ENCODE results near the gene LIN7A.

DNA sequence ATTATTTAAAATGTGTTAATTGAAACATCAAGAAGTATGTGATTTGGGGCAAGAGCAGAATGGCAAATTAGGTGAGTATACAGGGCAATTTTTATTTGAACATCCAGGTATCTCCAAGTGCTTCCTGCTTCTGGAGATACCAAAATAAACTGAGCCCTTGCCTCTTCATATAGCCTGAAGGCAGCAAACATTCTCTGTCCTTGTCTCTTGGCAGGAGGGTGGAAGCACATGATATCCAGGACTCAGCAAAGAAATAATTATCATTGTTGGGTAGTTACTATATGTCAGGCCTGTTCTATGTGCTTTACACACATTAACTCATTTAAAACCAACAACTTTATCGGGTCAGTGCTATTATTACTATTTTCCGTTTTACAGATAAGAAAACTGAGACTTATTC, 12.5 kb downstream of the LIN7A start:
- TF ChIP-seq, protein P1, sequence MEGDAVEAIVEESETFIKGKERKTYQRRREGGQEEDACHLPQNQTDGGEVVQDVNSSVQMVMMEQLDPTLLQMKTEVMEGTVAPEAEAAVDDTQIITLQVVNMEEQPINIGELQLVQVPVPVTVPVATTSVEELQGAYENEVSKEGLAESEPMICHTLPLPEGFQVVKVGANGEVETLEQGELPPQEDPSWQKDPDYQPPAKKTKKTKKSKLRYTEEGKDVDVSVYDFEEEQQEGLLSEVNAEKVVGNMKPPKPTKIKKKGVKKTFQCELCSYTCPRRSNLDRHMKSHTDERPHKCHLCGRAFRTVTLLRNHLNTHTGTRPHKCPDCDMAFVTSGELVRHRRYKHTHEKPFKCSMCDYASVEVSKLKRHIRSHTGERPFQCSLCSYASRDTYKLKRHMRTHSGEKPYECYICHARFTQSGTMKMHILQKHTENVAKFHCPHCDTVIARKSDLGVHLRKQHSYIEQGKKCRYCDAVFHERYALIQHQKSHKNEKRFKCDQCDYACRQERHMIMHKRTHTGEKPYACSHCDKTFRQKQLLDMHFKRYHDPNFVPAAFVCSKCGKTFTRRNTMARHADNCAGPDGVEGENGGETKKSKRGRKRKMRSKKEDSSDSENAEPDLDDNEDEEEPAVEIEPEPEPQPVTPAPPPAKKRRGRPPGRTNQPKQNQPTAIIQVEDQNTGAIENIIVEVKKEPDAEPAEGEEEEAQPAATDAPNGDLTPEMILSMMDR (IDR thresholded peaks at IDR 0.05; ENCODE audit: poor library complexity) = no peak
- TF ChIP-seq EZH2phosphoT487 (IDR thresholded peaks at IDR 0.05; ENCODE audit: low read depth, severe bottlenecking, unreplicated experiment) = no peak
